SK-N-SH treated with all-trans-retinoic acid at 6 μM for 48 hours (cell line): ENCODE measurements around the gene DPP7.

Source experiments
- ATAC-seq: fragments of 200-7000 bp; cut with Tn5 transposase; 3 replicates; pipeline ENCODE4 v1.9.1; 2020; ENCODE audit warnings: mild to moderate bottlenecking, moderate library complexity
- ARNTL ChIP-seq: fragments of 450-650 bp; formaldehyde crosslinking; IDR thresholded peaks from 2 replicates; pipeline ENCODE4 v1.5.0; 2020; ENCODE audit warnings: low read depth, mild to moderate bottlenecking, moderate library complexity, borderline replicate concordance
- BACH2 ChIP-seq: fragments of 250-450 bp; sonication (Bioruptor Pico); IDR thresholded peaks from 2 replicates; pipeline ENCODE4 v1.9.0; 2021; ENCODE audit warnings: mild to moderate bottlenecking, borderline replicate concordance
- CREB5 ChIP-seq: fragments of 250-450 bp; sonication (Bioruptor Pico); IDR thresholded peaks from 2 replicates; pipeline ENCODE4 v1.5.1; 2020; ENCODE audit warnings: low read depth, mild to moderate bottlenecking, moderate library complexity
- CSDC2 ChIP-seq: fragments of 250-450 bp; sonication (Bioruptor Pico); IDR thresholded peaks from 2 replicates; pipeline ENCODE4 v1.5.0; 2020; ENCODE audit warnings: mild to moderate bottlenecking, moderate library complexity
- CSRNP3 ChIP-seq: fragments of 250-450 bp; sonication (Bioruptor Pico); IDR thresholded peaks from 2 replicates; pipeline ENCODE4 v1.5.1; 2021; ENCODE audit warnings: mild to moderate bottlenecking, moderate library complexity
- ESRRG ChIP-seq: fragments of 250-450 bp; sonication (Bioruptor Pico); IDR thresholded peaks from 2 replicates; pipeline ENCODE4 v1.6.1; 2021; ENCODE audit warnings: mild to moderate bottlenecking
- ISL1 ChIP-seq: fragments of 250-450 bp; sonication (Bioruptor Pico); IDR thresholded peaks from 2 replicates; pipeline ENCODE4 v2.1.2; 2022; ENCODE audit warnings: mild to moderate bottlenecking, moderate library complexity
- OSR1 ChIP-seq: fragments of 250-450 bp; sonication (Bioruptor Pico); IDR thresholded peaks from 2 replicates; pipeline ENCODE4 v1.8.0; 2022; ENCODE audit warnings: moderate library complexity, mild to moderate bottlenecking, inconsistent platforms
- POU6F1 ChIP-seq: fragments of 250-450 bp; sonication (Bioruptor Pico); IDR thresholded peaks from 2 replicates; pipeline ENCODE4 v1.8.0; 2021; ENCODE audit warnings: low read depth, mild to moderate bottlenecking, moderate library complexity, borderline replicate concordance
- PPARA ChIP-seq: fragments of 250-450 bp; sonication (Bioruptor Pico); IDR thresholded peaks from 2 replicates; pipeline ENCODE4 v1.5.0; 2020; ENCODE audit warnings: mild to moderate bottlenecking, borderline replicate concordance
- RARB ChIP-seq: fragments of 250-450 bp; sonication (Bioruptor Pico); IDR thresholded peaks from 2 replicates; pipeline ENCODE4 v1.8.0; 2021; ENCODE audit warnings: mild to moderate bottlenecking, moderate library complexity
- TCF4 ChIP-seq: fragments of 250-450 bp; sonication (Bioruptor Pico); IDR thresholded peaks from 2 replicates; pipeline ENCODE4 v1.8.0; 2021; ENCODE audit warnings: mild to moderate bottlenecking, moderate library complexity, borderline replicate concordance
- TOX ChIP-seq: fragments of 250-450 bp; sonication (Bioruptor Pico); IDR thresholded peaks from 2 replicates; pipeline ENCODE4 v1.8.0; 2021; ENCODE audit warnings: mild to moderate bottlenecking, moderate library complexity, borderline replicate concordance
- TSHZ2 ChIP-seq: fragments of 250-450 bp; sonication (Bioruptor Pico); IDR thresholded peaks from 2 replicates; pipeline ENCODE4 v1.5.0; 2020; ENCODE audit warnings: mild to moderate bottlenecking, moderate library complexity
- ZC3H10 ChIP-seq: fragments of 250-450 bp; sonication (Bioruptor Pico); IDR thresholded peaks from 2 replicates; pipeline ENCODE4 v1.5.1; 2021; ENCODE audit warnings: mild to moderate bottlenecking, moderate library complexity
- ZFP3 ChIP-seq: fragments of 250-450 bp; sonication (Bioruptor Pico); IDR thresholded peaks from 2 replicates; pipeline ENCODE4 v1.5.0; 2020; ENCODE audit warnings: mild to moderate bottlenecking, moderate library complexity
- ZFP30 ChIP-seq: fragments of 450-650 bp; formaldehyde crosslinking; IDR thresholded peaks from 2 replicates; pipeline ENCODE4 v1.5.0; 2022; ENCODE audit warnings: mild to moderate bottlenecking, moderate library complexity
- ZNF565 ChIP-seq: fragments of 450-650 bp; formaldehyde crosslinking; conservative IDR thresholded peaks from 2 replicates; pipeline ENCODE4 v1.5.0; 2020; ENCODE audit warnings: low read depth, mild to moderate bottlenecking, moderate library complexity
- ZNF8 ChIP-seq: fragments of 450-650 bp; formaldehyde crosslinking; IDR thresholded peaks from 2 replicates; pipeline ENCODE4 v1.5.0; 2020; ENCODE audit warnings: mild to moderate bottlenecking, moderate library complexity
- TF ChIP-seq, protein P1 (sequence below): fragments of 250-450 bp; sonication (Bioruptor Pico); IDR thresholded peaks from 2 replicates; pipeline ENCODE4 v1.8.0; 2020; ENCODE audit warnings: mild to moderate bottlenecking, moderate library complexity, borderline replicate concordance

DPP7 gene

GRCh38 chr9:137128862-137129455, 14.4 kb upstream of the DPP7 start (continued):
- no peak for TF ChIP-seq CSRNP3
- TF ChIP-seq ARNTL = no peak
- no peak for TF ChIP-seq PPARA (CRISPR knock-in tag)
- no peak for TF ChIP-seq ISL1 (CRISPR knock-in tag)
- TF ChIP-seq ZNF565 (CRISPR knock-in tag) = no peak
- TF ChIP-seq OSR1 (CRISPR knock-in tag) = no peak
- TF ChIP-seq ZFP3 = no peak
- no peak for TF ChIP-seq ESRRG (CRISPR knock-in tag)
- TF ChIP-seq, protein P1, sequence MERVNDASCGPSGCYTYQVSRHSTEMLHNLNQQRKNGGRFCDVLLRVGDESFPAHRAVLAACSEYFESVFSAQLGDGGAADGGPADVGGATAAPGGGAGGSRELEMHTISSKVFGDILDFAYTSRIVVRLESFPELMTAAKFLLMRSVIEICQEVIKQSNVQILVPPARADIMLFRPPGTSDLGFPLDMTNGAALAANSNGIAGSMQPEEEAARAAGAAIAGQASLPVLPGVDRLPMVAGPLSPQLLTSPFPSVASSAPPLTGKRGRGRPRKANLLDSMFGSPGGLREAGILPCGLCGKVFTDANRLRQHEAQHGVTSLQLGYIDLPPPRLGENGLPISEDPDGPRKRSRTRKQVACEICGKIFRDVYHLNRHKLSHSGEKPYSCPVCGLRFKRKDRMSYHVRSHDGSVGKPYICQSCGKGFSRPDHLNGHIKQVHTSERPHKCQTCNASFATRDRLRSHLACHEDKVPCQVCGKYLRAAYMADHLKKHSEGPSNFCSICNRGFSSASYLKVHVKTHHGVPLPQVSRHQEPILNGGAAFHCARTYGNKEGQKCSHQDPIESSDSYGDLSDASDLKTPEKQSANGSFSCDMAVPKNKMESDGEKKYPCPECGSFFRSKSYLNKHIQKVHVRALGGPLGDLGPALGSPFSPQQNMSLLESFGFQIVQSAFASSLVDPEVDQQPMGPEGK (CRISPR knock-in tag) = no peak
- no peak for TF ChIP-seq TSHZ2 (CRISPR knock-in tag)

- TF ChIP-seq TOX (CRISPR knock-in tag) (no peak), PPARA (CRISPR knock-in tag) (no peak), ZC3H10 (CRISPR knock-in tag) (no peak), OSR1 (CRISPR knock-in tag) (no peak)
- no peak for ATAC-seq
Measured at GRCh38 chr9:137128158-137128861, 13.8 kb upstream of the DPP7 start.

- ATAC-seq = no peak
Measured at GRCh38 chr9:137127301-137128157, 13.0 kb upstream of the DPP7 start.

More at GRCh38 chr9:137127301-137128157, 13.0 kb upstream of the DPP7 start:
- no peak for TF ChIP-seq RARB (CRISPR knock-in tag)
- TF ChIP-seq TCF4 = no peak
- no peak for TF ChIP-seq BACH2 (CRISPR knock-in tag)
- TF ChIP-seq POU6F1 = no peak
- TF ChIP-seq CREB5 (CRISPR knock-in tag) = no peak
- no peak for TF ChIP-seq CSDC2
- no peak for TF ChIP-seq ZFP30 (CRISPR knock-in tag)
- no peak for TF ChIP-seq ZNF8 (CRISPR knock-in tag)
- no peak for TF ChIP-seq TOX (CRISPR knock-in tag)
